ENCODE results near the gene MAB21L3.

MAB21L3 gene

DNA sequence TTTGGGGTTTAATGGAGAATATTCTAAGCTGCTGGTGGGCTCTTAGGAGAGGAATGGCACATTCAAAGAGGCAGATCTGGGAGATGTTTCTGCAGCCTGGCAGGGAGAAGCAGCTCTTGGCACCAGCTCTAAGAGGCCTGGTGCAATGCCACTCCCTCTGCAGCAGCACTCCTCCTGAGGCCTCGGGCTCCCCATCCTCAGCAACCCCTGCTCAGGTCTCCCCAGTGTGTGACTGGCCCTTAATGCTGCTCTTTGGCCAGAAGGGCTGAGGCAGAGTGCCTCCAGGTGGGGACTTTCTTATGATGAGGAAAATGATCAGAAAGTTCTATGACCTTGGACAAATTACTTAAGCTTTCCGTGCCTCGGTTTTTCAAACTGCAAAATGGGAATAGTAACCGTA lies 55.5 kb downstream of the MAB21L3 start:
- DNase-seq = no peak

DNA sequence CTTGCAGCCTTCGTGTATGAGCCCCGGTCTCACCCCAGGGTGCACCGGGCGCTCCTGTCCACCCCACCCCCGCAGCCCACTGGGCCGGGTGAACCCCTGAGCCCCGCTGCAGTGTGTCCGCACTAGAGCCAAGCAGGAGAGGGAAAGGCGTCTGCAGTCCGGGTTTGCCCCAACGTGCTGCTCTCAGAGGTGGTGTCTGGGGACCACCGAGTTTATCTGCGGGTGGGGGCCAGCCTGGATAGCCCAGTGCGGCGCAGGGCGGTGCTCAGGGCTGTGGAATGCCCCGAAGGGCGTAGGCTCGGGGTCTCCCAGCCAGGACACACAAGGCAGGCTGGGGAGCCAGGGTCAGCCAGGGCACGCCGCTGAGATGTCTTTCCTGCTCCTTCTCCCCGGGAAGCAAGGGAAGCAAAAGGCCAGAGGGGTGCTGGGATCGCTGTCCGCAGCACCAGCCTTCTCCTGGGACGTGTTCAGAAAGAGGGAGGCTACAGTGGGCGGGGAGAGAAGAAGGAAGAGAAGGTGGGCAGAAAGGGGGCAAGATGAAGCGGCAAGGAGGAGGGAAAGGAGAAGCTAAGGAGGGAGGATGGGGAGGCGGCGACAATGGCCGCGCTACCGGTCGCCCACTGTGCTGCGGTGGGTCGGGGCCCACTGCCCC lies 56.6 kb downstream of the MAB21L3 start:
- DNase-seq = no peak

DNA sequence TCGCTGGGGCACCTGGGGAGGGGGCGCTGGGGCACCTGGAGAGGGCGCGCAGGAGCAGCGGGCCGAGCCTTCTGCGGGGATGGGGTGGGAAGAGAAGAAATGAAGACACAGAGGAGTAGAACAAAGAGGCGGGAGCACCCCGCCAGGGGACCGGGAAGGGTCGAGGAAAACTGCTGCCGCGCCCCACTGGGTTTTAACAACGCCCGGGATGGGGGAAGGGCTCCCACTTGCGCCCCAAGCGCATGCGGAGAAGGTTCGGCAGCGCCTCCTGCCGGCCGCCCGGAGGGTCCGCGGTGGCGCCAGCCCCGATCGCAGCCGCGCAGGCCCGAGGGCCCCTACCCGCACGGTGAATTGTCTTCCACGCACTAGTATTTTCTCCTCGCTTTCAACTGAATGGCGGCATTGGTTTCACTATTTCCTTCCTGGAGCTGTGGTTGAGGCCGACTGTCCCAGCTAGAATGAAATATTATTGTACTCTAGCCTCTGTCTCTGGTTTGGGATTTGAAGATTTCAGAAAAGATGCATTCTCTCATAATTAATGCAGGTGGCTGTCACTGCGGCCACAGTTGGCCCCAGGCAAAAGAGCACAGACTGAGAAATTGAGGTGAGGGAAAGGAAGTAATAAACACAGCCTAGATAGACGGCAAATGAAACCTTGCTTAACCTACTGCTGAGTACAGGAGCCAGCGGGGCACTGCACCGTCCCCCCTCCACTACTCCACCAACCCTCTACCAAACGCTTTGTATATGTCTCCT lies 57.3 kb downstream of the MAB21L3 start:
- DNase-seq = no peak

DNA sequence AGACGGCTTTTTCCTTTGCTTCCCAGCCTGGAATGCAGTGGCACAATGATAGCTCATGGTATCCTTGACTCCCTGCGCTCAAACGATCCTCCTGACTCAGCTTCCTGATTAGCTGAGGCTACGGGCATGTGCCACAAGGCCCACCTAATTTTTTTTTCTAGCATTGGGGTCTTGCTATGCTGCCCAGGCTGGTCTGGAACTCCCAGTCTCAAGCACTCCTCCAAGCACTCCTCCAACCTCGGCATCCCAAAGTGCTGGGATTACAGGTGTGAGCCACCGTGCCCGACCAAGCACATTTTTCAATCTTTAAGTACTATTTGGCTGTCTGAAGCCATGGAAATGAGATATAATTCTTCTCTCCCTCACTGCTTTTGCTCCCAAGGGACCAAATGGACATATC lies 58.7 kb downstream of the MAB21L3 start:
- DNase-seq = no peak

DNA sequence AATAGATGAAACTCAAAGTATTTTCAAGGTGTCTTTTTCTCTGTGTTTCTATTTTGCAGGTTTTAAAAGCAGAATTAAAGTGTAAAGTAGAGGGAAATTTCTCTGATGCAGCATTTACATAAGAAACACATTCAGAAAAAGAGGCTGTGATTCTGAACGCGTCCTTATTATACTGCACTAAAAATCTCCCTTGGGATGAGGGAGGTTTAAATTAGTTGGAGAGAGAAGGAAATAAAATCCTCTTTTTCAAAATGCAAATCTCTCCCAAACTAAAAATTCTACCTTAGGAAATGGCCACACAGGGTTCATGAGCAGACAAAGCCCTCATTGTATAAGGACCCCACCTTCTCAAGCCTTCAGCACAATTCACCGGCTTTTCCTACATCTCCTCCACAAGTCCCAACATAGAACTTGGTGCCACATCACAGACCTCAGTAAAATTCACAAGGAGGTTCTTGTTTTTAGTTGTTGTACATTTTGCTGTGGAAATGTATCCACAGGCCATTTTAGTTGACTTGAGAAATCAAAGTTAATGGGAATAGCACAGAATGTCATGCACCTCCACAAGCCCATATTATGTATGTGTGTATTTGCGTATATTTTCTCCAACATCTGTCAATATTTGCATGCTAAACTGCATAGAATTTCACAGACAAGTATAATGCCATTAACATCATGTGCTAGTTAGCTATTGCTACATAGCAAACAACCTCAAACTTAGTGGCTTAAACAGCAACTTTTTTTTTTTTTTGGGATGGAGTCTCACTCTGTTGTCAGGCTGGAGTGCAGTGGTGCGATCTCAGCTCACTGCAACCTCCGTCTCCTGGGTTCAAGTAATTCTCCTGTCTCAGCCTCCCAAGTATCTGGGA lies 59.8 kb downstream of the MAB21L3 start:
- DNase-seq = no peak

DNA sequence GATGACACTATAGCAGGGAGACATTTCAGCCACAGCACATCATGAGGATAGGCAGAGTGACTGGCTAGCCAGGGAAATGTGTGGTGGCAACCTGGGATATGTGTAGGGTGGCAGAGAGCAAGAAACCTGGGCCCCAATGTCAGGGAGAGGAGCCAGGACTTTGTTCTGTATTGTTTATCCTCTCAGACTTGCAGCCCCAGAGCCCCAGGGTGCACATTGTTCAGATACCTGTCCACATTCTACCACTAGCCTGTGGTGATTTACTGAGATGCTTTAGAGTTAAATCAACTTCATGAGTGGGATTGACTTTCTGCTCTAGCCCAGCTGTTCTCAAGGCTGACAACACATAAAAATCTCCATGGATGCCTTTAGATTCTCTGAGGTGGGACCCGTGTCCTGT lies 61.5 kb downstream of the MAB21L3 start:
- DNase-seq = no peak

DNA sequence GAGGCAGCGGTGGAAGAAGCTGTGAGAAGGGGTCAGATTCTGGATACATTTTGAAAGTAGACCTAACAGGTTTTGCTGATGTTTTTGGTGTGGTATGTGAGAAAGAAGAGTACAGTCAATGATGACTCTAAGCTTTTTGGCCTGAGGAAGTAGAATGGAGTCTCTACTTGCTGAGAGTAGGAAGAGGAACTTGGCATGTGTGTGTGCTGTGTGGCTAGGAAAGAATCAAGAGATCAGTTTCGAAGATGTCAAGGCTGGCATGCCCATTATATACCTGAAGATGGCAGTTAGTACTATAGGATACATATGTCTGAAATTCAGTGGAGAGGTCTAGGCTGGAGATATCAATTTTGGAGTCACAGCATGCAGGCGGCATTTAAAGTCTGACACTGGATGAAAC lies 64.4 kb downstream of the MAB21L3 start:
- no peak for DNase-seq

DNA sequence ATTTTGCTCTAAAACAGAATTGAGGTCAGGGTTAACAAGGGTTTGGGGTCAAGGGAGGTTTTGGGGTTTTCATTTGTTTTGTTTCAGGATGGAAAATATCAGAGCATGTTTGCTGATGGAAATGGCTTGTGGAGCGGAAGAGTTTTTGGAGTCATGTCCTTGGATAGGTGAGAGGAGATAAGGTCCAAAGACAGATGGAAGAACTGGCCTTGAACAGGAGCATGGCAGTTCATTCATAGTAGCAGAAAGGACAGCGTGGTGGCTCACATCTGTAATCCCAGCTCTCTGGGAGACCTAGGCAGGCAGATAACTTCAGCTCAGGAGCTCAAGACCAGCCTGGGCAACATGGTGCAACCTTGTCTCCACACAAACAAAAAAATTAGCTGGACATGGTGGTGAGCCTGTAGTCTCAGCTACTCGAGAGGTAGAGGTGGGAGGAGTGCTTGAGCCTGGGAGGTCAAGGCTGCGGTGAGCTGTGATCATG lies 65.1 kb downstream of the MAB21L3 start:
- no peak for DNase-seq

DNA sequence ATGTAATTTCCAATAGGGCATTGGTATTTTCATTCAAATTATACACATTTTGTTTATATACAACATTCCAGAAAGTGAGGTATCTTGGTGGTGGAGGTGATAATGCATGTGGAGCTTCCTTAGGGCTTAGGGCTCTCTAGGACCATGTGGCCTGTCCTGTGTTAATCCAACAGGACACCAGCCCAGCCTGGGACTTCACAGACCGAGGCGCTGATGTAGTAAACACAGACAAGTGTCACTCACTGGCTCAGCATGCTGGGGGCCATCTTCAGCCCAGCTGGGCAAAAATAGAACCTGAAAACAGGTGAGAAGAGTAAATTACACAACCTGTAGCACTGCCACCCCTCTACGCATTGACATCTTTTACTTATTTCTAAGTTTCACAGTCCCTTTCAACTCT lies 66.7 kb downstream of the MAB21L3 start:
- no peak for DNase-seq

DNA sequence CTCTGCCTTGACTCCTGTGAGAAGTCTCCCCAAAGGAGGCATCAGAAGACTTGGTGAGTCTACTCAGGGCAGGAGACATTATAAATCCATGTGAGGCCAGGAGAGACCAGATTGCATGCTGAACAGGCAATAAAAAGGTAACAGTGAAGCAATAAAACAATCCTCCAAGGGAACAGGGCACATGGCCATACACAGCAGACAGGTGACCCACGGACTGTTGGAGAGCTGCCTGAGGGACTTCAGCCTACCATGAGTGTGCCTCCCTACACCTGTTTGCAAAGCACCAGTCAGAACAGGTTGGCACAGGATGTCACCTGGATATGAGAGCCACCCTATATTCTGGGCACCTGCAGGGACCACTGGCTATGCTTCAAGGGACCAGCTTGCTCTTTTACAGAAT lies 67.6 kb downstream of the MAB21L3 start:
- DNase-seq = no peak

DNA sequence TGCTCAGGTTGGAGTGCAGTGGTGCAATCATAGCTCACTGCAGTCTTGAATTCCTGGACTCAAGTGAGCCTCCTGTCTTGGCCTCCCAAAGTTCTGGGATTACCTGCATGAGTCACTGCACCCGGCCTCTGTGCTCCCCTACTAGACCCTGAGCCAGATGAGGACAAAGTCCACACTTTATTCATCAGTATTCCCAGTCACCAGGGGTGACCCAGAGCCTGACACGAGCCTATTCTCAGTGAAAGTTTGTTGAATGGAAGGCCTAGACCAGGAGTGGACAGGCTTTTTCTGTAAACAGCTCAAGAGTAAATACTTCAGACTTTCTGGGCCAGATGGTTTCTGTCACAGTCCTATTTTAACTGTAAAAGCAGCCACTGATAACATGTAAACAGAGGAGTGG lies 68.2 kb downstream of the MAB21L3 start:
- DNase-seq = no peak

DNA sequence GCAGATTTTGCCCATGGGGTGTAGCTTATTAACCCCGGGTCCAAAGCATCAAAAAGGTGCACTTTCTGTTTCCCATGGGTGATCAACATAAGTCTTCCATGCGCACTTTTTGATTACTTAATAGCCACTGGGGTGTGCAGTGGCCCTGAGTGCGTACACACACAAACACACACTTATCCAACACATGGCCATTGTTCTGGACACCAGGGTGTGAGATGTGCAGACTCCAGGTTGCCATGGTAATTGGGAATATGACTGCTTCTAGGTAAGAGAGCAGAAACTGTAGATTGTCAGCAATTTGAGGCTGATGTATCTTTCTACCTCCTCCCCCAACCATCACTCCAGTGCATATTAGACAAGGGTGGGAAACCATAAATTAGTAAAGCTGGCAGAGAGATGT lies 68.8 kb downstream of the MAB21L3 start:
- no peak for DNase-seq

DNA sequence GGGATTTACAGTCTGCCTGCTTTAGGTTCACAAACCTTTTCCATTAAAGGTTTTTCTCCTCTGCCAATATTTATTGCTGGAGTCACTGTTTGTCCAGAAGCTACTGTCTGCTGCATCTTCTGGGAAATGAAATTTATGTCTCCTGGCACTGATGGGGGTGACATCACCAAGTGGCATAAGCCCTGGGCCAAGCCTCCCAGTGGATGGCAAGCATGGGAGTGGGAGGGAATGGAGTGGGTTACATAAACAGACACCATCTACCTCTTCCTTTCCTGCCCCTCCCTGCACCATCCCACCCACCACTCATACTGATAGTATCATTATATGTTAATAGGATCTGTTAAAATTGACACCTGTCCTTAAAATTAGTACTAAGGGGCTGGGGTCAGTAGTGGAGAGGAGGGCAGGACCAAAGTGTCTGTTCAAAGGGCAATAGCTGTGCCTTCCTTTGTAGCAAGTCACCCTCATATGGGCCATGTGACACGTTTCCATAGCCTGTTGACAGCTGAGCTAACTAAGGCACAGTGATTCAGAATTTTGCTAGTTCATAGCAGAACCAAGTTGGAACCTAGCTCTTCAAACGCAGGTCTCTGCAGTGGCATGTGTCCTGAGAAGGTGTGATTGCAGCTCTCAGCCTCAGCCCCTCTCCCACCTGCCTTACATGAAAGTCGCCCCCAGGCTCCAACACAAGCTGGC lies 71.0 kb downstream of the MAB21L3 start:
- no peak for DNase-seq
